NCI-H1417 (cell line): Measurements from ENCODE around the gene FAIM2.

Experiments
- DNase-seq, 3 experiments: peaks; one replicate each; lab custom pipeline; 2025; lab: John Stamatoyannopoulos, UW

The FAIM2 gene

GRCh38 chr12:49917788-49918173 lies 14.1 kb upstream of the FAIM2 start:
- peak in 1 of 3 experiments; percentile 40 for DNase-seq

GRCh38 chr12:49917166-49917787 lies 13.6 kb upstream of the FAIM2 start:
- no peak for DNase-seq

GRCh38 chr12:49916129-49916919 lies 12.6 kb upstream of the FAIM2 start:
- no peak for DNase-seq

GRCh38 chr12:49912345-49913255 lies 8.9 kb upstream of the FAIM2 start:
- no peak for DNase-seq

- no peak for DNase-seq
These were observed 7.5 kb upstream of the FAIM2 start for GRCh38 chr12:49911213-49911605.

- no peak for DNase-seq
These were observed 6.9 kb upstream of the FAIM2 start for GRCh38 chr12:49910331-49911212.

- DNase-seq = peak in 1 of 3 experiments; percentile 80
These were observed 6.1 kb upstream of the FAIM2 start for GRCh38 chr12:49909826-49910225.

- no peak for DNase-seq
These were observed 5.7 kb upstream of the FAIM2 start for GRCh38 chr12:49909356-49909755.

GRCh38 chr12:49907352-49907751 lies 3.7 kb upstream of the FAIM2 start:
- DNase-seq = no peak

GRCh38 chr12:49905718-49906314 lies 2.1 kb upstream of the FAIM2 start:
- no peak for DNase-seq

- DNase-seq = no peak
These were observed 901 bp upstream of the FAIM2 start for GRCh38 chr12:49904601-49905000.

GRCh38 chr12:49903351-49903699 lies 375 bp downstream of the FAIM2 start:
- no peak for DNase-seq

- peak in 2 of 3 experiments; percentile 17 to 34 for DNase-seq
These were observed 1.0 kb downstream of the FAIM2 start for GRCh38 chr12:49902399-49903350.

GRCh38 chr12:49901986-49902385 lies 1.7 kb downstream of the FAIM2 start:
- no peak for DNase-seq

- peak in 1 of 3 experiments; percentile 20 for DNase-seq
These were observed 2.7 kb downstream of the FAIM2 start for GRCh38 chr12:49901026-49901425.

GRCh38 chr12:49900371-49900770 lies 3.3 kb downstream of the FAIM2 start:
- DNase-seq = no peak

- DNase-seq = no peak
These were observed 3.8 kb downstream of the FAIM2 start for GRCh38 chr12:49899921-49900320.

GRCh38 chr12:49899286-49899843 lies 4.3 kb downstream of the FAIM2 start:
- no peak for DNase-seq

- DNase-seq = no peak
These were observed 6.4 kb downstream of the FAIM2 start for GRCh38 chr12:49897276-49897675.

GRCh38 chr12:49895773-49896172 lies 7.9 kb downstream of the FAIM2 start:
- DNase-seq = no peak
